GM12891 (cell line): Measurements from ENCODE around the gene MRPS10.

ENCODE experiments used
- PAX5 ChIP-seq: IDR thresholded peaks from 2 replicates; pipeline ENCODE4 v1.6.1; 2011; ENCODE audit warnings: low read length, moderate library complexity, mild to moderate bottlenecking; ENCODE audit not compliant: insufficient read depth, severe bottlenecking
- POLR2A ChIP-seq: IDR thresholded peaks from 2 replicates; pipeline ENCODE4 v1.6.1; 2011; ENCODE audit warnings: low read depth, low read length, control low read depth
- POLR2AphosphoS5 ChIP-seq: IDR thresholded peaks from 2 replicates; pipeline ENCODE4 v1.6.1; 2011; ENCODE audit warnings: low read depth, low read length, control low read depth
- POU2F2 ChIP-seq: IDR thresholded peaks from 2 replicates; pipeline ENCODE4 v1.6.1; 2011; ENCODE audit warnings: low read depth, mild to moderate bottlenecking, control low read depth, low read length, moderate library complexity
- SPI1 ChIP-seq: IDR thresholded peaks from 2 replicates; pipeline ENCODE4 v1.6.1; 2011; ENCODE audit warnings: low read depth, low read length, control low read depth
- TAF1 ChIP-seq: IDR thresholded peaks from 2 replicates; pipeline ENCODE4 v1.6.1; 2011; ENCODE audit warnings: low read depth, low read length, control low read depth

- TF ChIP-seq SPI1 (no peak), POLR2A (no peak), TAF1 (no peak), POLR2AphosphoS5 (no peak), POU2F2 (no peak), PAX5 (no peak)
Observed at GRCh38 chr6:42229506-42230119, 12.0 kb upstream of the MRPS10 start.
